Endometrium (tissue), 2 donors: Measurements from ENCODE around the gene ABCG5.

ENCODE experiments used
- FAIRE-seq: peaks from 2 replicates; lab custom pipeline; 2012; peaks lifted over from hg19 to GRCh38; lab: Jason Lieb, UNC
- donor health status: control.
- donor health status: control.

The ABCG5 gene

DNA sequence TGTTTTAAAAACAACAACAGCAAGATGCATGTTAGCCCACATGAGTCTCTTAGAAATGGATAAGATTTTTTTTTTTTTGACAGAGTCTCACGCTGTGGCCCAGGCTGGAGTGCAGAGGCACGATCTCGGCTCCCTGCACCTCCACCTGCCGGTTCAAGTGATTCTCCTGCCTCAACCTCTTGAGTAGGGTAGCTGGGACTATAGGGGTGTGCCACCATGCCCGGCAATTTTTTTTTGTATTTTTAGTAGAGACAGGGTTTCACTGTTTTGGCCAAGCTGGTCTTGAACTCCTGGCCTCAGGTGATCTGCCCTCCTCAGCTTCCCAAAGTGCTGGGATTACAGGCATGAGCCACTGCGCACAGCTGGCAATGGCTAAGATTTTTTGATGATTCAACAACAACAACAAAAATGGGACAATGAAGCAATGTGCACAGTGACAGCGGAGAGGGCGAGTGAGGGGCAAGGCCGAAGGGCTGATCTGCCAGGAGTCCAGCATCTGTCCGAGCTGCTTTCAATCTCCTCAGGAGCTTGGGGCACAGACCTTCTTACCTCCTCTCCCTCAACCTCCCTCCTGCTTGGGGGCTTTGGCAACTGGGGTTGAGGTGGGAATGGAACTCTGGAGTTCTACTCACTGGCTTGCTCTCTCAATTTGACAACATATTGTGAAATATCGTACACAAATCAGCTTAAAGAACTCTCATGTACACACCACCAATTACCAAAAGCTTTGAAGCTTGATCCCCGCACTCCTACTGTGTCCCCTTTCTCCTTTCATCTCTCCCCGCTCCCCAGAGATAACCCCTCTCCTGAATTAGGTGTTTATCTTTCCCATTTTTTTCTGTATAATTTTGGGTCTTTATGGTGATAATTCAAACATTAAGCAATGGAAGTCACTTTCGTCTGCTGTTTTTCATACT is 3.6 kb upstream of the ABCG5 start:
- FAIRE-seq, result no peak

GRCh38 chr2:43840965-43841364 is 2.3 kb upstream of the ABCG5 start:
- FAIRE-seq, result no peak

GRCh38 chr2:43839776-43840564 is 1.3 kb upstream of the ABCG5 start:
- FAIRE-seq, result no peak

DNA sequence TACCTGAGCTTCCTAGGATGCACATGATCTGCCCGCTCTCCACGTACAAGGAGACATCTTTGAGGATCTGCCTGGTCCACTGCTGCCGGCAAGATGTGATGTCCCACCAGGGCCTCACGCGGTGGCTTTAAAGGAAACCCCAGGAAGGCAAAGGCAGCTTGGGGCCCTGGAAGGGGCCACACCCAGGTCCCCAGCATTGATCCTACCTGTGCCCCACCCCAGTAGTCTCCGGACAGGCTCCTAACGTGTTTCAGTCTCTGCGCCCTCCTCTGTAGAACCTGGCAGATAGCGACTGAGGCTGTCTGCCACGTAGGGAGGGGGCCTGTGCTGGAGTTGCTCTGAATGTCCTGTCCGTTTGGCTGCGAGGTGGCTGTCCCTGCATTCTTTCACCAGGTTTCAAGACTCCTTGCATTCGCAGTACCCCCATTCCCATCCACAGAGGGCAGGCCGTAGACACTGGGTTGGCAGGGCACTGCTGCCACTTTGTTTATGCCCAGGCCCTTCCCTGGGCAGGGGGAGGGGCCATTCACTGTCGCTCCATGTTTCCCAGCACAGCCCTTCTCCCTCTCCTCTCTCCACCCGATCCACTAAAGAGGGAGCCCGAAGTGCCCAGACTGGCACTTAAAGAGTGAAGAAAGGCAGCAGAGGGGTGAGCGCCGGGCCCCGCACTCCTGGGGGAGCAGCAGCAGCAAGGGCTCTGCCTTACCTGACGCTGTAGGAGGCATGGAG is 644 bp downstream of the ABCG5 start:
- no peak for FAIRE-seq

DNA sequence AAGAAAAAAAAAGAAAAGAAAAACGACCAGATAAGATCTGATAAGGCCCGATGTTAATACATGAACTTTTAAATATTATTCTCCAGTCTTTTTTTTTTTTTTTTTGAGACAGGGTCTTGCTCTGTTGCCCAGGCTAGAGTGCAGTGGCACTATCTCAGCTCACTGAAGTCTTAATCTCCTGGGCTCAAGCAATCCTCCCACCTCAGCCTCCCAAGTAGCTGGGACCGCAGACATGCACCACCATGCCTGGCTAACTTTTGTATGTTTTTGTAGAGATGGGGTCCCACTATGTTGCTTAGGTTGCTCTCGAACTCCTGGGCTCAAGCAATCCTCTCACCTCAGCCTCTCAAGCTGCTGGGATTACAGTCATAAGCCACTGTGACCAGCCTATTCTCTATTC is 1.6 kb downstream of the ABCG5 start:
- no peak for FAIRE-seq

- no peak for FAIRE-seq
Observed at GRCh38 chr2:43832457-43832856, 6.2 kb downstream of the ABCG5 start.

GRCh38 chr2:43831543-43832294 is 6.9 kb downstream of the ABCG5 start:
- FAIRE-seq, result no peak

- no peak for FAIRE-seq
Observed at GRCh38 chr2:43826305-43827250, 12.1 kb downstream of the ABCG5 start.

GRCh38 chr2:43825841-43826240 is 12.8 kb downstream of the ABCG5 start:
- FAIRE-seq, result no peak

GRCh38 chr2:43824951-43825493 is 13.6 kb downstream of the ABCG5 start:
- FAIRE-seq, result no peak

GRCh38 chr2:43824512-43824911 is 14.1 kb downstream of the ABCG5 start:
- no peak for FAIRE-seq

GRCh38 chr2:43823751-43824150 is 14.9 kb downstream of the ABCG5 start:
- FAIRE-seq, result no peak

- FAIRE-seq, result no peak
Observed at GRCh38 chr2:43822839-43823238, 15.8 kb downstream of the ABCG5 start.

DNA sequence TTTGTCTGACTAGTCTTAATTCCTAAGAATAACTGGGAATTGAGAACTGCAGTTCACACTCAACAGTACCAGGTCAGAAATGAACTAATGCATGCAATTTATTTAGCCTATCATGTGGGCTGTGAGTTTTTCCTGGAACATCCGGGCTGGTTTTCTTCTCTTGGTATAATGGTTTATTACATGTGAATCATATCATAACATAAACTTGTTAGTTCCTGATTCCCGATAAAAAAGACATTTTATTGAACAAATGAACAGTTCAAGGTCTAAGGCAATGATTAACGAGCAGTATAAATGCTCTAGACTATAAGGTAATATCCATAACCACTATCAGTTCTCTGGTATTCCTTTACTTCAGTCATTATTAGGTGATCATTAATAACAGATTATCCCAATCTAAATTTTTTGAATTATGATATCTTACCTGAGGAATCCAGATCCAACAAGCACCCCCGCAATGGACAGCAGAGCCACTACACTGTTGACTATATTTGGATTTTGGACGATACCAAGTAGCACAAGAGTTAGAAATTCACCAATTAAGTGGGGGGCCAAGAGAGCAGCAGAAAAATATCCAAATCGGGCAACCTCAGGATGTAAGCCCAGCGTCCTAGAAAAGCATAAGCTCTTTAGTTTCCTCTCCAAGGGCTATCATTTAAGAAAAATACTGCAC is 19.0 kb downstream of the ABCG5 start:
- no peak for FAIRE-seq

DNA sequence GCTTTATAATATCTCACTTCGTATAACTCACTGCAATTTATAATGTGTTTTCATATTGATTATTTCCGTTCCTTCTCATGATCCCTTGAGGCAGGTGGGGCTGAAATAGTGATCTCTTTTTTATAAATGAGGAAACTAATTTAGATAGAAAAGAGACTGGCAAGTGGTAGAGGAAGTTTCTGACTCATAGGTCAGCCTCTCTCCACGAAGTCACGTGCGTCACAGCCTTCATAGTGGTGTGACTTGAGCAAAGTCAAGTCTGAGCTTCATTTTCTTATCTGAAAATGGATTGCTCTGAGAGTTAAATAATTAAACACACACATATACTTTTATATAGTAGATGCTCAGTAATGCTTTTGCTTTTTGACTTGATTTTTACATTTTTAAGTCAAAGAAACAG is 19.9 kb downstream of the ABCG5 start:
- no peak for FAIRE-seq

- no peak for FAIRE-seq
Observed at GRCh38 chr2:43814711-43815110, 23.9 kb downstream of the ABCG5 start.

GRCh38 chr2:43812947-43813346 is 25.7 kb downstream of the ABCG5 start:
- no peak for FAIRE-seq

DNA sequence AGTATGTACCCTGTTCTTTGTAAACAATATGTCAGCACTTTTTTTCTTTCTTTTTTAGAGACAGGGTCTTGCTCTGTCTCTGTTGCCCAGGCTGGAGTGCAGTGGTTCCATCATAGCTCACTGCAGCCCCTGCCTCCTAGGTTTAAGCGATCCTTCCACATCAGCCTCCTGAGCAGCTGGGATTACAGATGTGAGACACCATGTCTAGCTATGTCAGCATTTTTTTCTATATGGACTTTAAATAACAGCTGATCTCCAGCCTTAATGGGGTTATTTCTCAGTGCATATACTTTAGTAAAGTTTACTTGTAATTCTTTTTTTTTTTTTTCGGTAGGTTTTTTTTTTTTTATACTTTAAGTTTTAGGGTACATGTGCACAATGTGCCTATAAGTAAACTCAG is 26.6 kb downstream of the ABCG5 start:
- no peak for FAIRE-seq

GRCh38 chr2:43810888-43811287 is 27.8 kb downstream of the ABCG5 start:
- FAIRE-seq, result no peak

DNA sequence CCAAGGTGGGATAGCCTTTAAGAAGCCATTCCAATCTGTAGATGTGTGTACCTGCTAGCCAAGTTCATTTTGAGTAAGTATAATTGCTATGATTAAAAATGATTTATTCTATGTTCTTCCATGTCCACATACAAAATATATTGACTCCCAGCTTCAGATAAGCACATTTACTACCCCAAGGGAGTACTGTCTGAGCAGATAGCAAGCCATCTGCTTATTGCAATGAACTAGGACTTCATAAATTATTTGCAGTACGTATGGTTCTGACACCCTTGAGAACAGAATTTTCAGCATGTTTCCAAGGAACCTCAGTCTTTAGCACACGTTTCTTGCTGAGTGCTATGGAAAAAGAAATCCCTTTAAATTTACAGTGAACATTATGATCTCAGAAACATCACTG is 28.2 kb downstream of the ABCG5 start:
- FAIRE-seq, result no peak
